HG03521 (cell line): Measurements from ENCODE around the gene LCMT2.

Experiments
- ATAC-seq: cut with Tn5 transposase; IDR thresholded peaks from one replicate; pipeline ENCODE4 v1.9.1; 2021; ENCODE audit warnings: mild to moderate bottlenecking, moderate library complexity; ENCODE audit not compliant: unreplicated experiment

Gene LCMT2

GRCh38 chr15:43329960-43330779, at the start of gene LCMT2:
LCMT2 (minus strand) TSS chr15:43330573; CDS start chr15:43330489, 84 bp downstream.
- peak; percentile 78 for ATAC-seq

GRCh38 chr15:43378601-43379000, 48.2 kb upstream of the LCMT2 start:
- no peak for ATAC-seq

GRCh38 chr15:43376017-43376705, 45.8 kb upstream of the LCMT2 start:
- no peak for ATAC-seq

GRCh38 chr15:43370975-43371974, 40.9 kb upstream of the LCMT2 start, which contains the start of the genes TUBGCP4 and ZSCAN29:
TUBGCP4 (plus strand) TSS chr15:43371101; CDS start chr15:43371355, 254 bp downstream.
ZSCAN29 (minus strand) TSS chr15:43371043; CDS start chr15:43369913, 1,130 bp downstream.
- peak; percentile 70 for ATAC-seq

- ATAC-seq, result peak; percentile 26
These were observed 40.1 kb upstream of the LCMT2 start for GRCh38 chr15:43370310-43370974.

GRCh38 chr15:43361313-43361903, 31.0 kb upstream of the LCMT2 start:
- ATAC-seq, result no peak

- no peak for ATAC-seq
These were observed 30.4 kb upstream of the LCMT2 start for GRCh38 chr15:43360821-43361220.

GRCh38 chr15:43352693-43353382, 22.5 kb upstream of the LCMT2 start:
- no peak for ATAC-seq

- ATAC-seq, result no peak
These were observed 16.7 kb upstream of the LCMT2 start for GRCh38 chr15:43347114-43347513.

GRCh38 chr15:43346305-43346704, 15.9 kb upstream of the LCMT2 start:
- no peak for ATAC-seq

- no peak for ATAC-seq
These were observed 361 bp upstream of the LCMT2 start for GRCh38 chr15:43330780-43331087.

- no peak for ATAC-seq
These were observed 985 bp downstream of the LCMT2 start for GRCh38 chr15:43329217-43329959.

GRCh38 chr15:43325039-43325684, 5.2 kb downstream of the LCMT2 start:
- ATAC-seq, result no peak

GRCh38 chr15:43318990-43319771, 11.2 kb downstream of the LCMT2 start:
- ATAC-seq, result no peak

GRCh38 chr15:43317566-43318184, 12.7 kb downstream of the LCMT2 start:
- no peak for ATAC-seq

GRCh38 chr15:43316971-43317346, 13.4 kb downstream of the LCMT2 start:
- no peak for ATAC-seq
